HG03575 (cell line): ENCODE measurements around the gene ANK3.

ENCODE experiments used
- ATAC-seq: cut with Tn5 transposase; IDR thresholded peaks from one replicate; pipeline ENCODE4 v1.9.1; 2021; ENCODE audit not compliant: unreplicated experiment, insufficient number of reproducible peaks, low FRiP score; ENCODE audit errors: extremely low read depth

ANK3 gene

DNA sequence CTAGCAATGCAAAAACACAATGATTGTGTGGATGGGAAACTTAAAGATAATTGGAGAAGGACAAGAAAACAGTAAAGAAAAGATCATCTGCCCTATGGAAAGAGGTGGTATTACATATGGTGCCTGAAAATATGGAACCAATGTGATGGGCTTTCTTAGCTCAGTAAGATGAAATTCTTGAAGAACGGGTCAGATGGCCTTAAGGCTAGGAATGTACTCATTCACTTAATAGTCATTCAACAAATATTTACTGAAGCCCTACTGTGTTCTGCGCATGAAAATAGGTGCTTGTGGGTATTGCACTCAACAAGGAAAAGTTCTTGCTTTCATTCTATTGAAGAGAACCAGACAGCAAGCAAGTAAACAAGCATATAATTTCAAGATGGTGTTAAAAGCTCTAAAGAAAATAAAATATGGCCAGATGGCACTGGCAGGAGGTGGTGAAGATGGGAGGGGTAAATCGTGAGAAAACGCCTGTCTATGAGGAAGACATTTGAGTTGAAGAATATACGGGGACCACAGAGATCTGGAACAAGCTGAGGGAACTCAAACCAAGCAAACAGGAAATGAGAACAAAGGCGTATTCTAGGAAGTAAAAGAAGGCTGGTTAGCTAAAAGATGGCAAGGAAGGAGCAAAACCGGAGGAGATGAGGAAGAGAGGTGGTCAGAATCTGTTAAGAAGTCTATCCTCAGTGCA is 179.7 kb downstream of the ANK3 start:
- ATAC-seq = no peak

DNA sequence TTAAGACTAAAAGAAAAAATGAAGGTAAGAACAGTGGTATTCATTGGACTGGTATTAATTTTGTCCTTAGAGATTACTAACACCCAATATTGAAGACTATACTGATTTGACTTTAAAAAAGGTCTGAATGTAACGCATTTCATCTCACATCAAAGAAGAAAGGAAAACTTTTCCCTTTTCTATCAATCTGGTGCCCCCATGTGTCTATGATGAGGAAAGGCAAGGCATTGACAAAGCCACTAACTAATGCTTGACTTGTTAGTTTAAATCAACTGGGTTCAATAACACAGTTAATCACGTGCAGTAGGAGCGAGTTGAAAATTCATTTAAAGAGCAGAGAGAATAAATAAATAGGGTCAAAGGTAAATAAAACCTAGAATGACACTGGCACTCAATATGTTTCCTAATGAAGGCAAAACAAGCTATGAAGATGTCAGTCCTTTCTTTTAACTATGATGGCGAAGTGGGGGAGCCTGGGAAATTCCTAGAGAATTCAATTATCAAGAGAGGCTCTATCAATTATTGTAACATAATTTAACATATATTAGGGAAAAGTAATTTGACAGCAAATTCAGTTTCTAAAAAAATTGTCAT is 180.9 kb downstream of the ANK3 start:
- ATAC-seq = no peak

DNA sequence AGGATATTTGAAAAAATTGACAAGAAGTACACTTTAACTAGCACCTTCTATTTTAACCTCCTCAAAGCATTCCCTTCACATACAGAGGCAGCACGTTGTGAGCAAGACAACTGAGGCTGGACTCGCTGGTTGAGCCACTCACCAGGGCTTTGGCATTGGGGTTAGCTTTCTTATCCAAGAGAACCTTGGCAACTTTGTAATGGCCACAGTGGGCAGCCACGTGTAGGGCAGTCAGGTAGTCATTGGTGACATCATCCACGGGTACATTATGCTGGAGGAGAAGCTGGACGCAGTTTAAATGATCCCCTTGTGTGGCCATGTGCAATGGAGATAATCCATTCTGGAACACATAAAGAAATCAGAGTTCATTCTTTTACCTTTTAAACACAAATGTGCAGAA is 181.8 kb downstream of the ANK3 start:
- ATAC-seq = no peak

DNA sequence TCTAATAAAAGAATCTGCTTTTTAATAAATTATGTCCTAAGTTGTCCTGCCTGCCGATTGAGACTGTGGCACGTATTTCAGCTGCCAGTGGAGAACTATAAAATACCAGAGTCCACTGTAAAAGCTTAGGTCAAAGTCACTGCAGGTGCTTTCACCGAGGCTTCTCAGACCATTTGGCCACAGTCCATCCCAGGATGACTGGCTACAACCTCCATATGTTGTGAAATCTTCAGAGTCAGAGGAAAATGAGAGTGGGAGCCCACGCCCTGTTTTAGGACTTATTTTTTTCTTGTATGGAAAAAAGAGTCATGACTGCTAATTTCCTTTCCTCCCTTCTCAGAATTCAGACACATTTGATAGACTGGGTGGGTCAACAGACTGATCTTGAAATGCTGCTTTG is 182.9 kb downstream of the ANK3 start:
- no peak for ATAC-seq

DNA sequence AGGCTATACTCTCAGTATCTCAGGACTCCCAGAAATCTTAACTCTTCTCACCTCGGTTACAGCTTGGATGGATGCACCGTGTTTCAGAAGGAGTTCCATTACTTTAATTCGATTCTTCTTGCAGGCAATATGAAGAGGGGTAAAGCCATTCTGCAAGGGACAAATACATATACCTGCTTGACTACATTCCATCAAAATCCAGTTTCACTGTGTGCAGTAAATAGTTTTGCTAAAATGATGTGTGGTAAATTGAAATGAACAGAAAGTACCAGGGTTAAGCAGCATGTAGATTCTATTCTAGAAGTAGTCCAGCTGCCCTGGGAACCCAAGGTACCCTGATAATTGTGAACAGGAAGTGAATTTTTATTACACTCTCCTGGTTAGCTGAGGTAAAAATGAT is 183.9 kb downstream of the ANK3 start:
- no peak for ATAC-seq

DNA sequence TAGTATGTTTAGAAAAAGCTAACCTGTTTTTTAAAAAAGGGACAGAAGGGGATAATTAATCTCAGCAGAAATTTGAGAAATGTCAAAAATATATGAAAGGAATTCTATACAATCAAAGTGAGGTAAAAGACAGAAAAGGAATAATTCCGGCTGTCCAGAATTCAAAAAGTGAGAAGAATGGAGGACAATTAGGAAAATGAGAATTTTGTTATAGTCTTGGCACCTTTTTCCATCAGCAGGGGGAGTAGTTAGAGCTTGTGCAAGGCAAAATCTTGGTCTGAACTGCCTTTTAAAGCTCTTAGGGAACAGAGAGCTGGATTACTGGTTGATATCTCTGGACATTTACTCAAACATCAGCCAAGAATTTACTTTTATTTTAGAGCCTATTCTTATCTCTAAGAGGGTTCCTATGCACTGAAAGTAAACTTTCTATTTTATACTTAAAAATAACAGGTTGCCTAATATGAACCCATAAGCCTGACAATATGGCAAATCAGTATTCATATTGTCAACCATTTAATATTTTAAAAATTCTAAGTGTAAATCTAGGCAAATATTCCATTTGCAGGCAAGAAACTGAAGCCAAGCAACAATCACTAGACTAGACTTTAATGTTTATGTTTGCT is 185.6 kb downstream of the ANK3 start:
- no peak for ATAC-seq

DNA sequence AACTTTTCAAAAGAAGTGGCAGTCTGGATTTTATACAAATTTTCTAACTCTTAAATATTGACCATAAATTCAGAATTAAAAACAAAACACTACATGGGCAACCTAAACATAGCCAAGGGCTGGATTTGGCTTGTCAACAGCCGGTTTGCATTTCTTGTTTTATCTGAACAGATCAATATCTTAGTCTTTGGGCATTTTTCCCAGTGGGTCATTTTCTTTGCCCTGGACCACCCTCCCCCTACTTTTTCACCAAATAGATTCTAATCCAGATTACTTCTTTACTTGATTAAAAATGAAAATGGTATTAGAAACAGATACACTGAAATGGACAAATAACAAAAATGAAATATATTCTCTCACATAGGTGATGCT is 189.0 kb downstream of the ANK3 start:
- ATAC-seq = no peak

DNA sequence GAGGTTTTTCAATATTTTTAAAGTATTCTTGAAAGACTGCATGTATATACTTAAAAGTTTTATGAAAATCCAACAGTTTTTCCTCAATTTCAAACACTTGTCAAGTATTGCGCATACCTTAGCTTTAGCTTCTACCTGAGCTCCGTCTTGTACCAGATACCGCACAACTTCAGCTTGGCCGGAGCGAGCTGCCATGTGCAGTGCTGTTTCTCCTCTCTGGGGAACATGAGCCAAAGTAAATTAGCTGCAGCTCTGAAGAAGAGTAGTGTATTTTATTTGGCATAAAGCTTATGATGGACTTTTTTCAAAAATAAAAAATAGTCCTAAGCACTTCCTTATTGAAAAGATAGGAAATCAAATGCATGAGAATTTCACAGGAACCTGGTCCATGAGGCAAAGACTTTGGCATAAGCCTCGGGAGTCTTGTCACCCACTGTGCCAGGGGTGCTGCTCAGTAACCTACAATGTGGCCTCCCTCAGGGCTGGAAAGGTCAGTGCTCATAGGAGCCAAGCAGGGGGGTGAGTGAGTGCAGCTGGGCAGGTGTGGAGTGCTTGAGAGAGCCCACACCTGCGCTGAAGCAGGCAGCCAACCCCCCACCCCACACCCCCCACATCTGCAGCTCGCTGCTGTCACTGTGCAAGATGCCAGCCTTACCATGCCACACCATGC is 189.5 kb downstream of the ANK3 start:
- no peak for ATAC-seq

DNA sequence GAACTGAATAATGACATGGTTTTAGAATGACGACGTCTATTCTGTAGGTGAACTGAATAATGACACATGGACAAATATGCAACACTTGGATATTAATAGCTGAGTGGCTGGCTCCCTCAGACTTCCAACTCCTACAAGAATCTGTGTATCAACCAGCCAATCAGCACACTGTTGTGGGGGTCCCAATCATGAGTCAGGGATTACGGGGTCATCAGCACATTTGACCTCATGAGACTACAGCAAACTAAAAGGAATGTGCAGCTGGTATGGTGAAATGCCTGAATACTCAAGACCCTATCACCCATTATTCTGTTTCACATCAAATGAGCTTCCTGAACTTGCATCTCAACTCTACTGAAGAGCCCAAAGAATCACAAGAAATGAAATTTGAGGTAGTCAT is 192.5 kb downstream of the ANK3 start:
- no peak for ATAC-seq

DNA sequence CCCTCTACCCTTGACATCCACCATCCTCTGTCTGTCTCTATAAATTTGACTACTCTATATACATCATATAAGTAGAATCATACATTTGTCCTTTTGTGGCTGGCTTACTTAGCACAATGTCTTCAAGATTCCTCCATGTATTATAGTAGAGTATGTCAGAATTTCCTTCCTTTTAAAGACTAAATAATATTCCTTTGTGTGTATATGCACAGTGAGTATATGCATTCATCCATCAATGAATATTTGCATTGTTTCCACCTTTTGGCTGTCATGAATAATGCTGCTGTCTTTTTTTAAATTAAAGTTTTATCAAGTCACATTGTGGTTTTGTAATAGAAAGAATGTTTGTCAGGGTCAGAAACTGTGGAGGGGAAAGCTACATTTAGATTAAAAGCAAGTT is 195.3 kb downstream of the ANK3 start:
- no peak for ATAC-seq

DNA sequence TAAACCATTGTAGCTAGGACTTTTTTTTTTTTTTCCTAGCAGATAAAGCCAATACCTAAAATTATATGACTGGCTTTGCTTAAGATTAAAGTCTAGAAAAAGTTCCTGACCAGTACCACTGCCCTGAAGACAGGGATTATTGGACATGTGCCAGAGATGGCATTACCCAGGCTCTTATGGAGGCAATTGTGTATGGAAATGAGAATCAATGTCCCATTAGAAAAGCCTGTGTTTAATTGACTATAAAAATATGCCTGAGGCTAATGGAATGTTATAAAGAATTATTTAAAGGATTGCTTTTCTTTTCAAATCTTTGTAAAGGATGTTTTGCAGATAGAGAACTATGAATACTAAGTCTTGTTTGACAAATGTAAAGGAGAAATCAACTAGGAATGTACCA is 196.7 kb downstream of the ANK3 start:
- ATAC-seq = no peak

DNA sequence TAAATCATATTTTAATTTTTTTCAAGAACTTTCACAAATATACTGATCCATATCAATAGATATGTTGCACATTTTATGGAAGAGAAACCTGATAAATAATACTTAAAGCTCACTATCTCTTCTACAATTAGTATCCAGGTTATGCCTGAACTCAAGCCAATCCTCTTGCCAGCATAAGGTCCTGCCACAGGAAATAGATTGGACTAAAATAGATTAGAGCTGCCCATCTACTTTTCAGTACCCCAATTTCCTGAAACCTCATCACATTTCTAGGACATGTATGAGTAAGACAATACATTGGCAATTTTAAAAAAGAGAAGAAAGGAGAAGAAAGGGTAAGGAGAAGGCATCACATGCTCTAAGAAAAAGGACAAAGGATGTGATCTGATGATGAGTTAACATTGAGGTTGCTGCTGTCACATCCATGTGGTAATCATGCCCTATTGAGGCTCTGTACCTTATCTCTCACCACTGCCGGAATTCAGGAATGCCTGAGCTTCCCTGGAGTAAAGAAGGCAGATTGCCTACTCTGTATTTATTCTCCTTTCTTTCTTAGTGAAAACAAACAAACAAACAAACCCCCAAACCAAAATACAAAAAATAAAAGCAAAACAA is 199.7 kb downstream of the ANK3 start:
- no peak for ATAC-seq

DNA sequence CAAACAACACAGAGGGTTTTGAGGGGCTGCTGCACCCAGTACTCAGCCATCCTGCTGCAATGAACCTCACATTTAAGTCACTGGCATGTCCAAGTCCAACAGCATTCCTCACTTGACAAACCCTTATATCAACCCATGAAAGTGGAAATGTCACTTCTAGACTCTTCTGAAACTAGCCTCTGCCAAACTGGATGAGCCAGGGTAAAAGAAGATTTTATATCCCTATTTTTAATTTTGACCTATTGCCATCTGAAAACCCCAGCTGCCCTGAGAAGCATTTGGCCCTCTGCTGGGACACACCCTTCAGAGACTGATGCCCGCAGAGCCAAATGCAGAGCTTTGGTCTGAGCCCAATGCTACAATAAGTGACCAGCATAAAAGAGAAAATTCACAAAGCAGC is 201.1 kb downstream of the ANK3 start:
- ATAC-seq = no peak

DNA sequence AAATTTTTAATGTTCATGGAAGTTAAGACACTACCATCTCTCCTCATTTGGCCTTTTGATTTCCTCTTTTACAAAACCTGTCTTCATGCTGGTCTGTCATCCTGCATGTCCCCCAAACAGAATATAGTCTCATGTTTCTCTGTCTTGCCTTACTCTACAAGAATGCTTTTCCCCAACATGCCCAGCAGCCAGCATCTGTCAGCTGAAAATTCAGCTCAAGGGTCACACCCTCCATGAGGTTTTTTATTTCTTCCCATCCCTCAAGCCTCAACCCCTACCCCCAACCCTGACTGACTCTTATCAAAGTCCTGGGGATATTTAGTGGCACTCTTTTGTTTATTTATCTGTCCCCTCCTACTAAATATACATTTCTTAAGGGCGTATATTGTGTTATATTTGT is 202.0 kb downstream of the ANK3 start:
- ATAC-seq = no peak

DNA sequence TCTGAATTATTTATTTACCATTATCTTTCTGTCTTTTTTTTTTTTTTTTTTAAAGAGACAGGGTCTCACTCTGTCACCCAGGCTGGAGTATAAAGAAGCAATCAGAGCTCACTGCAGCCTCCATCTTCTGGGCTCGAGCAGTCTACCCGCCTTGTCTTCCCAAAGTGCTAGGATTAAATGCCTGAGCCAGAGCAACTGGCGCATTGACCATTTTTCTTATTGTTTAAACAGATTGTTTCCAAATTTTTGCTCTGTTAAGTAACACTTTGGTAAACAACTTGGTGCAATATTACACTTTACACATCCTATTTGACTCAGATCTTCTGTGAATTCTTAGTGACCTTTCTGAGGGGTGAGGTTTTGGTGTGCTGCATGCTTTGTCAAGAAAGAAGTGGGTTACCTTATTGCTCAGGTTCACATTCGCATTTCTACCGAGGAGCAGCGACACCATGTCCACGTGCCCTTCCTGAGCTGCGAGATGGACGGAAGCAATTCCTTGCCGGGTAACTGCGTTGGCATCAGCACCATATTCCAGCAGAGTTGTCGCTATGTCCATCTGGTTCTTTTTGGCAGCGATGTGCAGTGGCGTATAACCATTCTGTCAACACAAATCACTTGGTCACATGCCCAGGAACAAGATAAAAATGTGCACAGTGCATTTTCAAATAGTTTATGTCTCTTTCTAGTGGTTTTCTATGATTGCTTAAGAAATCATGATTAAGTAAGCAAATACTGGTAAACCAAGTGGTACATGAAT is 203.2 kb downstream of the ANK3 start:
- ATAC-seq = no peak

DNA sequence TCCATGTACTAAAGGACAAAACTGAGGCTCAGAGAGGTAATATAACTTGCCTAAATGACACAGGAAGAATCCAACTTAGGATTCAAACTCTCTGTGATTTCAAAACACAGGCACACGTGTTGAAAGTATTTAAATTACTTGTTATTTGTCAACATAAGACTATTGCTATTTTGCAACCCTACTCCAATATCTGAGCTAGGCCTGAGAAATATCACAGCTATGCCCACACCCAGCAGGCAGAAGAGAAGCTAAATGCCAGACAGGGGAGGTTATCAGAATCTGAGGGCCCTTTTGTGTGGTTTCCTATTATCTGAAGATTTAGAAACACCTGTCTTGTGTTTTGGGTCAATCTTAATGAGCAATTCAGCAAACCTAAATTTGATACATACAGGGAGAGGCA is 204.3 kb downstream of the ANK3 start:
- no peak for ATAC-seq

DNA sequence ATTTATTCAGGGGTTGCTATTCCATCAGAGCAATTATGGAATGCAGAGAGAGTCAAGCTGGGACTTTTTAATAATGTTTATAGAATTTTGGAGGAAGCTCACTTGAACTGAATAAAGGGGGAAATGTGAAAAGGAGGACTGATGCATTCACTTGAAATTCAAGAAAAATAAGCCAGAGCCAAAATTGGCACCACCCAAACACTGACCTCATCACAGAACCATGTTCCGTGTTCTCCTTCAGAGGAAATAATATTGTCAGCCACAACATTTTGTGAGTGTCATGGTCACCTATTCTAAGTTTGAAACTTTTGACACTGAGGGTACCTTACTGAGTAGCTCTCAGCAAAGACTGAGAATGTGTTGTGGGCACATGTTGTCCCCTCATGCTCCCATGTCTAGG is 207.0 kb downstream of the ANK3 start:
- no peak for ATAC-seq

DNA sequence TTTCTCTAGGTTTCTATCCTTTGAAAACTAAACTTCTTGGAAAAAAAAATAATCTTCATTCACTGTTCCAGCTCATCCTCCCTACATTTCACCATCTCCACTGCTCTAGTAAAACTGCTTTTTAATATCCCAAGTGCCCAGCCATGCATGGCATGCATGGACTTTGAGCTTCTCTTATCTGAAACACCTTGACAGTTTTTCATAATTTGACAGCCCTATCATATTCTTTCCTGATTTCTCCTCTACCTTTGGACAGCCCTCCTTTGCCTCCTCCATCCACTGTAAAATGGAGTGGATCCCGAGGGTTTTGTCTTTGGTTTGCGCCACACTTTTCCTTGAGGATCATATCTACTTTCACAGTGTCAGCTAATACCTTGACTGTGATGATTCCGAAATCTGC is 212.8 kb downstream of the ANK3 start:
- ATAC-seq = no peak

DNA sequence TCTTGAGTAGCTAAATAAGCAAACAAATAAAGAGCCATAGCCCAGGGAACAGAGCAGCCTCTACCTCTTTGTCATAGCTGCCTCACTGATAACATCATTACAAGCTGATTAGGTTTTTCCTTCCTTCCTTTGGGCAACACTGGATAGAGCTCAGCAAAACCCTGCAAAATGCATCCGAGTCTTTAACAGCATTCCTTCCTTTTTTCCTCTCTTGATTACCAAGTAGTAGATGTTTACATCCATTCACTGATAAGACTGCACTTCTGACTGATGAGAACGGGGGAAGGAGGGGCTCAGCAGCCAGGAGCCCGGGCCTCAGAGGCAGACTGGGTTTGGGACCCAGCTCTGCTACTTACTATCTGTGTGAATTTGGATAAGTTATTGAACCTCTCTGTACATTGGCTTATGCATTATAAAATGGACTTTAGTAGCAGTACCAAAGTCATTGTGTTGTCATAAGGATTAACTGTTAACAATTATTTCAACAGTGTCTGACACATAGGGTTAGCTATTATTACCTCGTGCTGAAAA is 214.2 kb downstream of the ANK3 start:
- no peak for ATAC-seq
